ENCODE measurements around the gene NEU2. TPM values are rescaled to one million over a fixed set of nuclear protein-coding genes. Genes with fewer than 3 reads are reported as not detected.

NEU2 gene
- polyA plus RNA-seq, 1 experiment, result not detected

- POLR2A ChIA-PET, result no interaction called here
- Histone ChIP-seq H3K27ac (ENCODE audit: low read depth, low read length) (no peak overlapping the region), H3K4me3 (ENCODE audit: low read depth, low read length) (no peak overlapping the region), H3K27me3 (ENCODE audit: control insufficient read depth, insufficient read depth, low read length) (peaks cover 37% of the 10 kb centered on the region), H3K9me3 (ENCODE audit: control insufficient read depth, insufficient read depth, low read length) (no peaks in the 10 kb centered on the region; the same call in 1 of the 2 replicates)
- CTCF ChIA-PET, result interaction anchor here (2.5 kb wide), 1 partner anchor 12 kb away, joined by 16 read pairs; no protein-coding TSS in a partner anchor
- no peak for TF ChIP-seq CTCF (IDR thresholded peaks at IDR 0.05; ENCODE audit: low read depth, low read length)
- no peak for DNase-seq (ENCODE audit: low read depth, low spot score)
These were observed 9.4 kb downstream of the NEU2 start for GRCh38 chr2:233041722-233042323.

GRCh38 chr2:233042549-233042948, 10.1 kb downstream of the NEU2 start:
- CTCF ChIA-PET, result interaction anchor here (2.5 kb wide), 1 partner anchor 11 kb away, joined by 16 read pairs; no protein-coding TSS in a partner anchor
- Histone ChIP-seq H3K27me3 (ENCODE audit: control insufficient read depth, insufficient read depth, low read length) (peaks cover 38% of the 10 kb centered on the region), H3K4me3 (ENCODE audit: low read depth, low read length) (no peak overlapping the region), H3K9me3 (ENCODE audit: control insufficient read depth, insufficient read depth, low read length) (no peaks in the 10 kb centered on the region; the same call in 1 of the 2 replicates), H3K27ac (ENCODE audit: low read depth, low read length) (no peak overlapping the region)
- DNase-seq (ENCODE audit: low read depth, low spot score), result no peak
- POLR2A ChIA-PET, result no interaction called here
- no peak for TF ChIP-seq CTCF (IDR thresholded peaks at IDR 0.05; ENCODE audit: low read depth, low read length)

- TF ChIP-seq CTCF (IDR thresholded peaks at IDR 0.05; ENCODE audit: low read depth, low read length), result no peak
- CTCF ChIA-PET, result interaction anchor here (0.9 to 2.9 kb wide), 2 partner anchors 9 to 206 kb away, joined by 3 to 26 read pairs; no protein-coding TSS in a partner anchor
- no peak overlapping the region for H3K4me3 ChIP-seq (ENCODE audit: low read depth, low read length)
- H3K27ac ChIP-seq (ENCODE audit: low read depth, low read length), result no peak overlapping the region
- DNase-seq (ENCODE audit: low read depth, low spot score), result no peak
- POLR2A ChIA-PET, result no interaction called here
- peaks cover 46% of the 10 kb centered on the region for H3K27me3 ChIP-seq (ENCODE audit: control insufficient read depth, insufficient read depth, low read length)
- H3K9me3 ChIP-seq (ENCODE audit: control insufficient read depth, insufficient read depth, low read length), result no peaks in the 10 kb centered on the region; the same call in 1 of the 2 replicates
These were observed 12.6 kb downstream of the NEU2 start for GRCh38 chr2:233044974-233045605.

- peaks cover 41% of the 10 kb centered on the region for H3K27me3 ChIP-seq (ENCODE audit: control insufficient read depth, insufficient read depth, low read length)
- no peak for DNase-seq (ENCODE audit: low read depth, low spot score)
- no peak overlapping the region for H3K27ac ChIP-seq (ENCODE audit: low read depth, low read length)
- POLR2A ChIA-PET, result no interaction called here
- H3K9me3 ChIP-seq (ENCODE audit: control insufficient read depth, insufficient read depth, low read length), result no peaks in the 10 kb centered on the region; the same call in 1 of the 2 replicates
- TF ChIP-seq CTCF (IDR thresholded peaks at IDR 0.05; ENCODE audit: low read depth, low read length), result no peak
- CTCF ChIA-PET, result interaction anchor here (1.6 kb wide), 1 partner anchor 14 kb away, joined by 3 read pairs; no protein-coding TSS in a partner anchor
- no peak overlapping the region for H3K4me3 ChIP-seq (ENCODE audit: low read depth, low read length)
These were observed 14.7 kb downstream of the NEU2 start for GRCh38 chr2:233047206-233047605.

- Histone ChIP-seq H3K27ac (ENCODE audit: low read depth, low read length) (no peak overlapping the region), H3K4me3 (ENCODE audit: low read depth, low read length) (no peak overlapping the region), H3K9me3 (ENCODE audit: control insufficient read depth, insufficient read depth, low read length) (no peaks in the 10 kb centered on the region; the same call in 1 of the 2 replicates), H3K27me3 (ENCODE audit: control insufficient read depth, insufficient read depth, low read length) (peaks cover 37% of the 10 kb centered on the region)
- no peak for DNase-seq (ENCODE audit: low read depth, low spot score)
- ChIA-PET CTCF (interaction anchor here (1.6 kb wide), 1 partner anchor 14 kb away, joined by 3 read pairs; no protein-coding TSS in a partner anchor), POLR2A (no interaction called here)
- TF ChIP-seq CTCF (IDR thresholded peaks at IDR 0.05; ENCODE audit: low read depth, low read length), result no peak
These were observed 15.2 kb downstream of the NEU2 start for GRCh38 chr2:233047667-233048066.
